H1 (cell line): Measurements from ENCODE around the gene PDHB. TPM values are rescaled to one million over a fixed set of nuclear protein-coding genes. Genes with fewer than 3 reads are reported as not detected.

Experiments used
- CTCF ChIA-PET: fragments of 300-600 bp; sonication (Branson Sonifier 250); formaldehyde crosslinking; loops from one replicate; lab custom pipeline; 2021; ENCODE audit not compliant: partially characterized antibody; lab: Charles Lee
- POLR2A ChIA-PET: fragments of 300-600 bp; sonication (Branson Sonifier 250); formaldehyde crosslinking; loops from one replicate; lab custom pipeline; 2021; ENCODE audit warnings: inconsistent platforms; ENCODE audit not compliant: partially characterized antibody; lab: Charles Lee
- DNase-seq, 2 experiments: peaks; one replicate each; pipeline versions ENCODE4 v3.0.0 to v3.0.0-alpha.2; 2010 to 2022; ENCODE audit warnings: low spot score in 2 of 2, low read depth in 1 of 2, mixed read lengths in 1 of 2
- FAIRE-seq: peaks from 2 replicates; lab custom pipeline; 2011; peaks lifted over from hg19 to GRCh38; lab: Jason Lieb, UNC
- H2AFZ ChIP-seq: 2 replicates; pipeline ENCODE4 v1.8.1; 2012; ENCODE audit warnings: low read length, inconsistent platforms
- H2AK5ac ChIP-seq: 2 replicates; pipeline ENCODE4 v1.6.1; 2013; ENCODE audit warnings: low read depth, low read length
- H2BK120ac ChIP-seq: replicated peaks from 2 replicates; pipeline ENCODE3; 2013; ENCODE audit warnings: low read depth, low read length, inconsistent platforms
- H2BK12ac ChIP-seq: 2 replicates; pipeline ENCODE4 v1.6.1; 2013; ENCODE audit warnings: low read depth, low read length
- H2BK15ac ChIP-seq: 2 replicates; pipeline ENCODE4 v1.6.1; 2013; ENCODE audit warnings: low read length
- H2BK20ac ChIP-seq: 2 replicates; pipeline ENCODE4 v1.6.1; 2013; ENCODE audit warnings: low read length
- H2BK5ac ChIP-seq: 2 replicates; pipeline ENCODE4 v1.6.1; 2013; ENCODE audit warnings: low read depth, low read length
- H3K14ac ChIP-seq: 2 replicates; pipeline ENCODE4 v1.6.1; 2013; ENCODE audit warnings: inconsistent platforms; ENCODE audit not compliant: insufficient read length
- H3K18ac ChIP-seq: 2 replicates; pipeline ENCODE4 v1.6.1; 2013; ENCODE audit warnings: low read length; ENCODE audit errors: extremely low read depth
- H3K23ac ChIP-seq: 2 replicates; pipeline ENCODE4 v1.6.1; 2013; ENCODE audit warnings: inconsistent platforms; ENCODE audit not compliant: insufficient read length
- H3K23me2 ChIP-seq: 2 replicates; pipeline ENCODE4 v1.6.1; 2013; ENCODE audit warnings: low read depth, low read length
- H3K27ac ChIP-seq: 2 replicates; pipeline ENCODE4 v1.6.1; 2011; ENCODE audit warnings: low read depth, low read length, inconsistent platforms
- H3K27me3 ChIP-seq, 4 experiments: replicated peaks in 1 of 4; 1 replicate in 1 of 4; 2 replicates in 3 of 4; pipeline versions ENCODE4 v1.6.1 to v1.8.1; 2011 to 2013; ENCODE audit warnings: low read length in 3 of 4, mild to moderate bottlenecking in 3 of 4, inconsistent platforms in 2 of 4, mixed read lengths in 2 of 4, moderate library complexity in 1 of 4; ENCODE audit not compliant: control insufficient read depth in 3 of 4, insufficient read depth in 3 of 4; ENCODE audit errors: extremely low read depth in 1 of 4
- H3K36me3 ChIP-seq, 4 experiments: 2 replicates each; pipeline versions ENCODE4 v1.6.1 to v1.8.1; 2011 to 2013; ENCODE audit warnings: mild to moderate bottlenecking in 4 of 4, low read length in 3 of 4, moderate library complexity in 2 of 4, control low read depth in 1 of 4, inconsistent platforms in 1 of 4; ENCODE audit not compliant: insufficient read depth in 4 of 4, control insufficient read depth in 2 of 4
- H3K4ac ChIP-seq: replicated peaks from 2 replicates; pipeline ENCODE3; 2013; ENCODE audit warnings: low read length, low read depth, mixed read lengths, inconsistent platforms; ENCODE audit not compliant: insufficient read length
- H3K4me1 ChIP-seq, 4 experiments: replicated peaks in 1 of 4; 1 replicate in 1 of 4; 2 replicates in 3 of 4; pipeline versions ENCODE4 v1.6.1 to v1.8.1; 2011 to 2013; ENCODE audit warnings: low read length in 3 of 4, inconsistent platforms in 2 of 4, mixed read lengths in 1 of 4; ENCODE audit not compliant: insufficient read depth in 4 of 4, control insufficient read depth in 3 of 4
- H3K4me2 ChIP-seq, 2 experiments: 2 replicates each; pipeline versions ENCODE4 v1.6.1 to v1.8.1; 2011 to 2013; ENCODE audit warnings: low read depth in 2 of 2, low read length in 2 of 2, control low read depth in 1 of 2, inconsistent platforms in 1 of 2, mild to moderate bottlenecking in 1 of 2; ENCODE audit not compliant: insufficient read depth in 1 of 2
- H3K4me3 ChIP-seq, 4 experiments: fragments of 200-600, 300-600 bp in 1 of 4; sonication (generic), shearing (Covaris generic), sonication (Bioruptor Twin) in 1 of 4; 2 replicates each; pipeline versions ENCODE4 v1.5.1 to v1.8.1; 2011 to 2016; ENCODE audit warnings: low read length in 4 of 4, low read depth in 3 of 4, control low read depth in 2 of 4, inconsistent platforms in 2 of 4, mild to moderate bottlenecking in 2 of 4, mixed read lengths in 1 of 4, moderate library complexity in 1 of 4; ENCODE audit not compliant: insufficient read depth in 2 of 4; ENCODE audit errors: extremely low read depth in 1 of 4
- H3K56ac ChIP-seq: replicated peaks from 2 replicates; pipeline ENCODE3; 2013; ENCODE audit warnings: low read depth, mild to moderate bottlenecking, mixed read lengths, low read length, inconsistent platforms; ENCODE audit not compliant: insufficient read length
- H3K79me1 ChIP-seq: 2 replicates; pipeline ENCODE4 v1.6.1; 2013; ENCODE audit warnings: low read depth, low read length, control low read depth
- H3K79me2 ChIP-seq, 2 experiments: 2 replicates each; pipeline versions ENCODE4 v1.6.1 to v1.8.1; 2012 to 2013; ENCODE audit warnings: low read length in 2 of 2, mild to moderate bottlenecking in 2 of 2, inconsistent platforms in 1 of 2; ENCODE audit not compliant: insufficient read depth in 2 of 2, control insufficient read depth in 1 of 2
- H3K9ac ChIP-seq, 4 experiments: replicated peaks in 1 of 4; 1 replicate in 1 of 4; 2 replicates in 3 of 4; pipeline versions ENCODE4 v1.6.1 to v1.8.1; 2011 to 2013; ENCODE audit warnings: low read depth in 3 of 4, low read length in 3 of 4, control low read depth in 2 of 4, mild to moderate bottlenecking in 2 of 4, moderate library complexity in 2 of 4, inconsistent platforms in 1 of 4; ENCODE audit errors: extremely low read depth in 1 of 4
- H3K9me3 ChIP-seq, 2 experiments: 2 replicates each; pipeline versions ENCODE4 v1.6.1 to v1.8.1; 2012 to 2013; ENCODE audit warnings: mild to moderate bottlenecking in 2 of 2, moderate library complexity in 2 of 2, control low read depth in 1 of 2, inconsistent platforms in 1 of 2, low read depth in 1 of 2, low read length in 1 of 2, mixed read lengths in 1 of 2; ENCODE audit not compliant: insufficient read depth in 2 of 2
- H4K20me1 ChIP-seq, 2 experiments: replicated peaks in 1 of 2; 2 replicates each; pipeline versions ENCODE3 to v1.8.1; 2011 to 2013; ENCODE audit warnings: inconsistent platforms in 2 of 2, low read length in 2 of 2, mild to moderate bottlenecking in 1 of 2; ENCODE audit not compliant: insufficient read depth in 2 of 2, control insufficient read depth in 1 of 2
- H4K5ac ChIP-seq: 2 replicates; pipeline ENCODE4 v1.6.1; 2013; ENCODE audit warnings: low read length, low read depth, mixed read lengths, inconsistent platforms; ENCODE audit not compliant: insufficient read length
- H4K8ac ChIP-seq: 2 replicates; pipeline ENCODE4 v1.8.0; 2013; ENCODE audit warnings: mild to moderate bottlenecking, moderate library complexity, low read length, inconsistent platforms; ENCODE audit not compliant: insufficient read depth; ENCODE audit errors: extremely low read depth
- H4K91ac ChIP-seq: replicated peaks from 2 replicates; pipeline ENCODE3; 2013; ENCODE audit warnings: low read length, mixed read lengths, inconsistent platforms; ENCODE audit not compliant: insufficient read length
- CBX8 ChIP-seq: fragments of 300-800, 300-1000 bp; sonication (generic); IDR thresholded peaks from 2 replicates; pipeline ENCODE4 v1.7.1; 2016; ENCODE audit warnings: low read depth, low read length, borderline replicate concordance
- CHD2 ChIP-seq: IDR thresholded peaks from 2 replicates; pipeline ENCODE4 v1.6.1; 2012; ENCODE audit warnings: low read length, improper control_type of control experiment
- CREB1 ChIP-seq: IDR thresholded peaks from 2 replicates; pipeline ENCODE4 v1.6.1; 2012; ENCODE audit warnings: inconsistent platforms
- GTF2F1 ChIP-seq: IDR thresholded peaks from 2 replicates; pipeline ENCODE4 v1.6.1; 2012; ENCODE audit warnings: low read depth, low read length, improper control_type of control experiment, borderline replicate concordance
- HDAC2 ChIP-seq, 2 experiments: fragments of 300-600 bp in 1 of 2; sonication (generic) in 1 of 2; IDR thresholded peaks; 2 replicates each; pipeline ENCODE4 v1.6.1; 2011 to 2012; ENCODE audit warnings: low read depth in 2 of 2, low read length in 2 of 2, mild to moderate bottlenecking in 2 of 2, moderate library complexity in 2 of 2, borderline replicate concordance in 1 of 2, inconsistent platforms in 1 of 2
- KDM4A ChIP-seq: IDR thresholded peaks from one replicate; pipeline ENCODE4 v1.7.1; 2012; ENCODE audit warnings: low read depth, mild to moderate bottlenecking, moderate library complexity, low read length, inconsistent platforms; ENCODE audit not compliant: severe bottlenecking
- POLR2AphosphoS5 ChIP-seq: IDR thresholded peaks from 2 replicates; pipeline ENCODE4 v1.6.1; 2011; ENCODE audit warnings: low read depth, low read length
- SP1 ChIP-seq: IDR thresholded peaks from 2 replicates; pipeline ENCODE4 v1.6.1; 2011; ENCODE audit warnings: low read depth, low read length
- WGBS, 2 experiments: shearing (Covaris generic) in 1 of 2; methylation state at CpG; one replicate each; pipeline versions ENCODE4 v1.1.6 to v1.1.7; 2013 to 2015; ENCODE audit warnings: low lambda C conversion rate in 2 of 2, mixed read lengths in 2 of 2, inconsistent platforms in 1 of 2, low coverage in 1 of 2, missing lambda C conversion rate in 1 of 2; ENCODE audit not compliant: insufficient replicate concordance in 2 of 2, insufficient coverage in 1 of 2, insufficient read length in 1 of 2; ENCODE audit errors: extremely low coverage in 1 of 2, missing lambda C conversion rate in 1 of 2; 5-methylcytosine and 5-hydroxymethylcytosine counted together
- polyA plus RNA-seq, 7 experiments: library from polyadenylated mRNA; depleted of rRNA in 3 of 7; stranded (reverse) in 5 of 7; unstranded in 2 of 7; fragments of >200 nt in 5 of 7; fragments of 200-250 nt in 2 of 7; gene quantifications; 1 replicate in 5 of 7; 2 replicates in 1 of 7; 4 replicates in 1 of 7; pipeline versions ENCODE4 v1.2.1 to v1.2.3, GENCODE V29; 2011 to 2013; ENCODE audit warnings: missing spikeins in 2 of 7, mixed read lengths in 2 of 7
- total RNA-seq: library from RNA; stranded (reverse); fragmentation: NEBNext Ultra II Directional; extraction: Animal tissue kit (Norgen Biotek cat#: 25700); gene quantifications from 2 replicates; pipeline ENCODE4 v1.2.1, GENCODE V29; 2021
- TF ChIP-seq, protein P1 (sequence below): IDR thresholded peaks from 2 replicates; pipeline ENCODE4 v1.6.1; 2012; ENCODE audit warnings: inconsistent platforms
- TF ChIP-seq, protein P2 (sequence below), 3 experiments: IDR thresholded peaks; 1 replicate in 2 of 3; 2 replicates in 1 of 3; pipeline versions ENCODE4 v1.5.1 to v1.6.1; 2011; ENCODE audit warnings: low read length in 3 of 3, mild to moderate bottlenecking in 3 of 3, inconsistent platforms in 2 of 3, low read depth in 1 of 3, moderate library complexity in 1 of 3; ENCODE audit not compliant: insufficient read depth in 1 of 3; ENCODE audit errors: control extremely low read depth in 1 of 3

The PDHB gene
- total and polyA plus RNA-seq, 2 of the 8 experiments (the other 6 are each of a cell fraction or from before 2014, with no cell fraction given): 90.4 to 140 TPM

DNA sequence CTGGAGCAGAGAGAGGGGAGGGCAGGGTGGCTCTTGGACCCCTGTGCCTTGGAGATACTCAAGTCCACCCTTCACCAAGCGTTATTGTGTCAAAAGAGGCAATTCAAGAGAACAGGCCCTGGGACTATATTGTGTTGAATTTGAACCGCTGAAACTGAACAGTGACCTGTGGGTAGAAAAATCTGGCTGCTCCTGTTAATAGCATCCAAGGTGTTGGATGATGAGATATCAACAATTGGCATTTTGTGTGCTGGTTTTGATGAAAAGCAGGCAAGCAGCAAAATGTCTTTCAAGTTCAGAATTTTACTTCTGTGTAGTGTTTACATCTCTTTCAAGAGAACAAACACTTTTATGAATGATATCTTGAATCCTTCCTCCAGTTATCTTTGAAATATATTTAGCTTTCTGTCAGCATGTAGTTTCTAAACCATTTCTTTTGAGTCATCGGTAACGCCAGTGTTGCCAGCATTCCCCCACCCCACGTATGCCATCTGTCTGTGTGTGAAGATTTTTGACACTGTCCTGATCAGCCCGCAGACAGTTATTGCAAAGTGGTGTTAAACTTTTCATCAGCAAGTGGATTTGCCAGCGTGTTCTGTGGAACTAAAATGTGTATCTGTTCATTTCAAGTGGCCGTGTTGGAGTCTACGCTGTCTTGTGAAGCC, 34.8 kb downstream of the PDHB start:
- no peak overlapping the region for H2BK5ac ChIP-seq
- H3K14ac ChIP-seq: no peak overlapping the region
- no peaks in the 10 kb centered on the region for H3K23me2 ChIP-seq
- no peaks in the 10 kb centered on the region for H3K79me2 ChIP-seq
- H3K27ac ChIP-seq: no peak overlapping the region
- H3K4me2 ChIP-seq: no peak overlapping the region
- no peak overlapping the region for H3K18ac ChIP-seq
- H3K36me3 ChIP-seq: no peaks in the 10 kb centered on the region
- no peaks in the 10 kb centered on the region for H3K27me3 ChIP-seq
- no peak overlapping the region for H3K4ac ChIP-seq
- POLR2A ChIA-PET: interaction anchor here (1.4 kb wide), 1 partner anchor 35 kb away, joined by 3 read pairs; the partner anchor contains the start of gene PDHB
- peaks cover 2 to 13% (median 10%) of the 10 kb centered on the region in 4 experiments; a peak in 5 of 7 replicates for H3K4me1 ChIP-seq
- FAIRE-seq: no peak
- no peak overlapping the region for H3K23ac ChIP-seq
- H2BK120ac ChIP-seq: no peak overlapping the region
- H4K20me1 ChIP-seq: no peaks in the 10 kb centered on the region
- no peak overlapping the region for H2AFZ ChIP-seq
- H2BK12ac ChIP-seq: no peak overlapping the region
- H4K91ac ChIP-seq: no peak overlapping the region
- no peak overlapping the region for H3K9ac ChIP-seq
- H3K79me1 ChIP-seq: no peaks in the 10 kb centered on the region
- no peak overlapping the region for H4K5ac ChIP-seq
- DNase-seq: no peak
- H3K4me3 ChIP-seq: no peak overlapping the region
- no peak overlapping the region for H2AK5ac ChIP-seq
- H3K56ac ChIP-seq: no peak overlapping the region
- no peak overlapping the region for H4K8ac ChIP-seq
- CTCF ChIA-PET: interaction anchor here (0.6 kb wide), 1 partner anchor 74 kb away, joined by 3 read pairs; no protein-coding TSS in a partner anchor
- 92% methylated on average over 9 of the region's 9 CpGs; no CpG with 5 or more reads in 1 of the 2 experiments for WGBS, 2 experiments
- H3K9me3 ChIP-seq: no peaks in the 10 kb centered on the region
- H2BK20ac ChIP-seq: no peak overlapping the region
- H2BK15ac ChIP-seq: no peak overlapping the region
- no peak for TF ChIP-seq HDAC2 (IDR thresholded peaks at IDR 0.05; ENCODE audit: borderline replicate concordance in 1 of 2, low read depth in 2 of 2, low read length in 2 of 2)
- no peak for TF ChIP-seq POLR2AphosphoS5
- TF ChIP-seq GTF2F1: no peak
- TF ChIP-seq SP1: no peak
- TF ChIP-seq CBX8: no peak
- TF ChIP-seq CREB1: no peak
- TF ChIP-seq CHD2: no peak
- TF ChIP-seq, protein P1, sequence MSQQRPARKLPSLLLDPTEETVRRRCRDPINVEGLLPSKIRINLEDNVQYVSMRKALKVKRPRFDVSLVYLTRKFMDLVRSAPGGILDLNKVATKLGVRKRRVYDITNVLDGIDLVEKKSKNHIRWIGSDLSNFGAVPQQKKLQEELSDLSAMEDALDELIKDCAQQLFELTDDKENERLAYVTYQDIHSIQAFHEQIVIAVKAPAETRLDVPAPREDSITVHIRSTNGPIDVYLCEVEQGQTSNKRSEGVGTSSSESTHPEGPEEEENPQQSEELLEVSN: no peak
- TF ChIP-seq, protein P2, sequence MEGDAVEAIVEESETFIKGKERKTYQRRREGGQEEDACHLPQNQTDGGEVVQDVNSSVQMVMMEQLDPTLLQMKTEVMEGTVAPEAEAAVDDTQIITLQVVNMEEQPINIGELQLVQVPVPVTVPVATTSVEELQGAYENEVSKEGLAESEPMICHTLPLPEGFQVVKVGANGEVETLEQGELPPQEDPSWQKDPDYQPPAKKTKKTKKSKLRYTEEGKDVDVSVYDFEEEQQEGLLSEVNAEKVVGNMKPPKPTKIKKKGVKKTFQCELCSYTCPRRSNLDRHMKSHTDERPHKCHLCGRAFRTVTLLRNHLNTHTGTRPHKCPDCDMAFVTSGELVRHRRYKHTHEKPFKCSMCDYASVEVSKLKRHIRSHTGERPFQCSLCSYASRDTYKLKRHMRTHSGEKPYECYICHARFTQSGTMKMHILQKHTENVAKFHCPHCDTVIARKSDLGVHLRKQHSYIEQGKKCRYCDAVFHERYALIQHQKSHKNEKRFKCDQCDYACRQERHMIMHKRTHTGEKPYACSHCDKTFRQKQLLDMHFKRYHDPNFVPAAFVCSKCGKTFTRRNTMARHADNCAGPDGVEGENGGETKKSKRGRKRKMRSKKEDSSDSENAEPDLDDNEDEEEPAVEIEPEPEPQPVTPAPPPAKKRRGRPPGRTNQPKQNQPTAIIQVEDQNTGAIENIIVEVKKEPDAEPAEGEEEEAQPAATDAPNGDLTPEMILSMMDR (IDR thresholded peaks at IDR 0.05; ENCODE audit: control extremely low read depth in 1 of 3, insufficient read depth in 1 of 3, low read depth in 1 of 3, low read length in 3 of 3): no peak
- no peak for TF ChIP-seq KDM4A
